SK-N-MC (cell line): ENCODE results near the gene SYCP2.
"Not testable (repeated sequence)": the region's sequence is repeated elsewhere in the genome, so short reads cannot be mapped to it uniquely, and the experiment has no call there.

Experiments used
- DNase-seq: peaks from one replicate; pipeline ENCODE4 v3.0.0-alpha.2; 2011; ENCODE audit warnings: low read depth, low spot score
- H3K27ac ChIP-seq: fragments of 200-600 bp; sonication (generic); 2 replicates; pipeline ENCODE4 v1.5.1; 2016; ENCODE audit warnings: mixed run types
- H3K36me3 ChIP-seq: fragments of 200-600 bp; sonication (generic); 2 replicates; pipeline ENCODE4 v1.6.1; 2017; ENCODE audit warnings: antibody characterized with exemption, low read length, mixed read lengths; ENCODE audit not compliant: insufficient read depth
- H3K4me3 ChIP-seq: fragments of 200-600 bp; sonication (generic); 2 replicates; pipeline ENCODE4 v1.5.1; 2016
- H3K9ac ChIP-seq: fragments of 200-600 bp; sonication (generic); 2 replicates; pipeline ENCODE4 v1.8.0; 2017; ENCODE audit warnings: mixed run types, mixed read lengths; ENCODE audit not compliant: insufficient read length
- H3K9me3 ChIP-seq: fragments of 200-600 bp; sonication (generic); 2 replicates; pipeline ENCODE4 v1.6.1; 2017; ENCODE audit warnings: low read depth, mild to moderate bottlenecking, antibody characterized with exemption, low read length, moderate library complexity, mixed read lengths
- EZH2 ChIP-seq: fragments of 200-600 bp; sonication (generic); IDR thresholded peaks from one replicate; pipeline ENCODE4 v1.6.1; 2017; ENCODE audit warnings: antibody characterized with exemption
- FOXP2 ChIP-seq: optimal IDR thresholded peaks from 2 replicates; pipeline ENCODE3; 2011; ENCODE audit warnings: mild to moderate bottlenecking, moderate library complexity; ENCODE audit not compliant: insufficient read depth; ENCODE audit errors: extremely low read length, control extremely low read depth
- POLR2AphosphoS5 ChIP-seq: IDR thresholded peaks from 2 replicates; pipeline ENCODE4 v1.6.1; 2012; ENCODE audit warnings: mild to moderate bottlenecking, low read depth, low read length, borderline replicate concordance

The SYCP2 gene

GRCh38 chr20:59961423-59961822, 28.0 kb upstream of the SYCP2 start:
- Histone ChIP-seq H3K27ac (no peak overlapping the region), H3K36me3 (no peaks in the 10 kb centered on the region), H3K4me3 (no peak overlapping the region), H3K9me3 (no peaks in the 10 kb centered on the region), H3K9ac (no peak overlapping the region)
- TF ChIP-seq POLR2AphosphoS5 (no peak), FOXP2 (no peak)
- no peak for DNase-seq

GRCh38 chr20:59958626-59959025, 25.2 kb upstream of the SYCP2 start:
- no peak overlapping the region for H3K9ac ChIP-seq
- H3K9me3 ChIP-seq: no peaks in the 10 kb centered on the region
- TF ChIP-seq FOXP2: no peak
- H3K4me3 ChIP-seq: no peak overlapping the region
- no peaks in the 10 kb centered on the region for H3K36me3 ChIP-seq
- H3K27ac ChIP-seq: no peak overlapping the region
- no peak for DNase-seq

- no peak within 1 kb of the TSS for H3K27ac ChIP-seq
- TF ChIP-seq EZH2 (no peak), FOXP2 (no peak), POLR2AphosphoS5 (no peak)
- no peak for DNase-seq
- H3K36me3 ChIP-seq: no peaks in the 10 kb centered on the region
- no peak within 1 kb of the TSS for H3K9ac ChIP-seq
- no peak within 1 kb of the TSS for H3K4me3 ChIP-seq
- H3K9me3 ChIP-seq: no peaks in the 10 kb centered on the region
Measured at GRCh38 chr20:59958123-59958522, 24.7 kb upstream of the SYCP2 start, which contains the start of gene CDH26. Gene CDH26 (plus strand): TSS chr20:59958423. CDS start chr20:59958727, 304 bp downstream.

- DNase-seq, H3K9me3 ChIP-seq, H3K9ac ChIP-seq, H3K4me3 ChIP-seq, H3K27ac ChIP-seq, H3K36me3 ChIP-seq: not testable (repeated sequence)
Measured at GRCh38 chr20:59957568-59957967, 24.1 kb upstream of the SYCP2 start.

- Histone ChIP-seq H3K9me3 (no peaks in the 10 kb centered on the region), H3K27ac (no peak overlapping the region), H3K9ac (no peak overlapping the region), H3K36me3 (no peaks in the 10 kb centered on the region), H3K4me3 (no peak overlapping the region)
- TF ChIP-seq POLR2AphosphoS5 (no peak), FOXP2 (no peak), EZH2 (no peak)
- no peak for DNase-seq
Measured at GRCh38 chr20:59955131-59955796, 21.8 kb upstream of the SYCP2 start.

- TF ChIP-seq POLR2AphosphoS5 (no peak), EZH2 (no peak), FOXP2 (no peak)
- H3K9me3 ChIP-seq: no peaks in the 10 kb centered on the region
- H3K4me3 ChIP-seq: no peak overlapping the region
- peaks cover 4% of the 10 kb centered on the region; the same call in 1 of the 2 replicates for H3K36me3 ChIP-seq
- no peak overlapping the region for H3K27ac ChIP-seq
- no peak for DNase-seq
- no peak overlapping the region for H3K9ac ChIP-seq
Measured at GRCh38 chr20:59954718-59955117, 21.3 kb upstream of the SYCP2 start.

GRCh38 chr20:59949911-59950310, 16.5 kb upstream of the SYCP2 start:
- no peak overlapping the region for H3K9ac ChIP-seq
- peaks cover 13% of the 10 kb centered on the region for H3K36me3 ChIP-seq
- TF ChIP-seq FOXP2: no peak
- no peak for DNase-seq
- no peak overlapping the region for H3K4me3 ChIP-seq
- no peak overlapping the region for H3K27ac ChIP-seq
- H3K9me3 ChIP-seq: no peaks in the 10 kb centered on the region

GRCh38 chr20:59948828-59949720, 15.6 kb upstream of the SYCP2 start:
- H3K9me3 ChIP-seq: no peaks in the 10 kb centered on the region
- DNase-seq: no peak
- H3K27ac ChIP-seq: no peak overlapping the region
- H3K4me3 ChIP-seq: no peak overlapping the region
- peaks cover 21% of the 10 kb centered on the region for H3K36me3 ChIP-seq
- TF ChIP-seq FOXP2 (no peak), EZH2 (no peak), POLR2AphosphoS5 (no peak)
- H3K9ac ChIP-seq: peak overlapping the region; percentile 33
